T-cell (primary cell): Measurements from ENCODE around the gene SLC16A6. TPM values are rescaled to one million over a fixed set of nuclear protein-coding genes. Genes with fewer than 3 reads are reported as not detected.

Experiments used
- ATAC-seq, 4 experiments: fragments of 200-7000 bp in 3 of 4; fragments of 150-1000 bp in 1 of 4; cut with Tn5 transposase; replicated peaks in 1 of 4; 1 replicate in 3 of 4; 2 replicates in 1 of 4; pipeline ENCODE4 v1.10.0; 2021; ENCODE audit warnings: moderate library complexity in 3 of 4, mild to moderate bottlenecking in 2 of 4, moderate number of reproducible peaks in 1 of 4
- CTCF ChIA-PET, 2 donors: fragments of 300-600 bp; sonication (Branson Sonifier 250); formaldehyde crosslinking; loops; one replicate each; lab custom pipeline; 2022; ENCODE audit warnings: antibody characterized with exemption in 2 of 2; lab: Charles Lee
- POLR2A ChIA-PET, 2 donors: fragments of 300-600 bp; sonication (Branson Sonifier 250); formaldehyde crosslinking; loops; one replicate each; lab custom pipeline; 2022; ENCODE audit warnings: antibody characterized with exemption in 2 of 2; lab: Charles Lee
- DNase-seq, 35 experiments: peaks; one replicate each; pipeline versions ENCODE4 v3.0.0 to v3.0.0-alpha.2; 2013 to 2023
- H3K27ac ChIP-seq: one replicate; pipeline ENCODE4 v1.5.1; 2013; ENCODE audit warnings: low read length
- H3K27me3 ChIP-seq, 2 experiments: replicated peaks in 1 of 2; 1 replicate in 1 of 2; 2 replicates in 1 of 2; pipeline versions ENCODE4 v1.6.1 to v1.7.0; 2013; ENCODE audit warnings: low read length in 1 of 2, mixed read lengths in 1 of 2; ENCODE audit not compliant: control insufficient read depth in 2 of 2, insufficient read depth in 2 of 2; ENCODE audit errors: extremely low read depth in 1 of 2
- H3K36me3 ChIP-seq, 2 donors: 1 replicate in 1 of 2; 2 replicates in 1 of 2; pipeline versions ENCODE4 v1.6.1 to v1.7.0; 2013; ENCODE audit warnings: low read length in 1 of 2; ENCODE audit not compliant: control insufficient read depth in 2 of 2, insufficient read depth in 1 of 2; ENCODE audit errors: extremely low read depth in 1 of 2
- H3K4me1 ChIP-seq, 2 experiments: 1 replicate in 1 of 2; 2 replicates in 1 of 2; pipeline versions ENCODE4 v1.6.1 to v1.7.0; 2013; ENCODE audit warnings: low read length in 2 of 2, mixed read lengths in 1 of 2; ENCODE audit not compliant: insufficient read depth in 2 of 2, control insufficient read depth in 1 of 2; ENCODE audit errors: extremely low read depth in 1 of 2
- H3K4me3 ChIP-seq, 2 donors: 1 replicate in 1 of 2; 2 replicates in 1 of 2; pipeline versions ENCODE4 v1.5.1 to v1.7.0; 2013; ENCODE audit warnings: mild to moderate bottlenecking in 2 of 2, low read length in 1 of 2, moderate library complexity in 1 of 2; ENCODE audit not compliant: control insufficient read depth in 1 of 2; ENCODE audit errors: extremely low read depth in 1 of 2
- H3K9me3 ChIP-seq: 2 replicates; pipeline ENCODE4 v1.7.0; 2013
- H3K27ac Mint-ChIP-seq, 2 donors: one replicate each; pipeline ENCODE4 v1.8.0; 2020 to 2021; ENCODE audit warnings: mild to moderate bottlenecking in 2 of 2, mixed read lengths in 2 of 2
- H3K27me3 Mint-ChIP-seq, 2 donors: one replicate each; pipeline ENCODE4 v1.8.0; 2021 to 2022; ENCODE audit warnings: mixed read lengths in 2 of 2
- H3K36me3 Mint-ChIP-seq: one replicate; pipeline ENCODE4 v1.8.0; 2021; ENCODE audit warnings: mixed read lengths
- H3K4me1 Mint-ChIP-seq, 3 donors: one replicate each; pipeline ENCODE4 v1.8.0; 2020 to 2022; ENCODE audit warnings: mixed read lengths in 3 of 3, mild to moderate bottlenecking in 1 of 3
- H3K4me3 Mint-ChIP-seq, 3 donors: one replicate each; pipeline ENCODE4 v1.8.0; 2020 to 2022; ENCODE audit warnings: mild to moderate bottlenecking in 3 of 3, mixed read lengths in 3 of 3, moderate library complexity in 3 of 3
- H3K9me3 Mint-ChIP-seq, 3 donors: one replicate each; pipeline ENCODE4 v1.8.0; 2020 to 2022; ENCODE audit warnings: mixed read lengths in 3 of 3
- whole genome bisulfite sequencing: methylation state at CpG from one replicate; pipeline ENCODE4 v1.1.5; 2013; ENCODE audit warnings: missing lambda C conversion rate; ENCODE audit not compliant: insufficient coverage; 5-methylcytosine and 5-hydroxymethylcytosine counted together
- total RNA-seq, 35 experiments: library from RNA in 6 of 35; stranded (reverse) in 6 of 35; fragments of 120-200 nt in 1 of 35; gene quantifications; one replicate each; pipeline versions ENCODE4 v1.2.1 to v1.2.4 and lab custom pipeline; 2013 to 2026

Gene SLC16A6
- total RNA-seq, 5 donors from 2014 or later (not counting 1 experiment from before 2014, with no cell fraction given) = 4.4 to 10.5 (median 7.0) TPM

DNA sequence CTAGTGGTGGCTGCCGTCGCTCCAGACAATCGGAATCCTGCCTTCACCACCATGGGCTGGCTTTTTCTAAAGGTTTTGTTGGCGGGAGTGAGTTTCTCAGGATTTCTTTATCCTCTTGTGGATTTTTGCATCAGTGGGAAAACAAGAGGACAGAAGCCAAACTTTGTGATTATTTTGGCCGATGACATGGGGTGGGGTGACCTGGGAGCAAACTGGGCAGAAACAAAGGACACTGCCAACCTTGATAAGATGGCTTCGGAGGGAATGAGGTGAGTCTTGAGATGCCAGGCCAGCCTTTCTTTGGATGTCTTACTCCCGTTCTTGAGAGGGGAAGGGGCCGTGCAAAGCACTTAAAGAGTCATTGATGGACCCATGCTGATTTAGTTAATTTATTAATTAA, 16.5 kb upstream of the SLC16A6 start:
- WGBS = 88% methylated on average over 3 of the region's 8 CpGs
- ChIA-PET POLR2A (no interaction called here), CTCF (no interaction called here)
- no peak overlapping the region for H3K4me3 ChIP-seq
- no peak overlapping the region for H3K27ac Mint-ChIP-seq
- no peak overlapping the region for H3K27ac ChIP-seq
- ATAC-seq (no peak), DNase-seq (no peak)
- H3K27me3 Mint-ChIP-seq = no peaks in the 10 kb centered on the region
- peaks cover 41 to 50% (median 46%) of the 10 kb centered on the region in 3 donors for H3K4me1 Mint-ChIP-seq
- no peaks in the 10 kb centered on the region for H3K27me3 ChIP-seq
- peak overlapping the region in 1 of 3 donors; percentile 12 for H3K4me3 Mint-ChIP-seq
- H3K4me1 ChIP-seq = peaks cover 6 to 31% of the 10 kb centered on the region in 2 experiments
- peaks cover 14% of the 10 kb centered on the region for H3K36me3 Mint-ChIP-seq
- H3K9me3 ChIP-seq = no peaks in the 10 kb centered on the region
- H3K9me3 Mint-ChIP-seq = no peaks in the 10 kb centered on the region
- peaks cover 0 to 2% of the 10 kb centered on the region in 2 donors for H3K36me3 ChIP-seq

- no peaks in the 10 kb centered on the region for H3K27me3 Mint-ChIP-seq
- H3K4me1 ChIP-seq = peaks cover 6 to 29% of the 10 kb centered on the region in 2 experiments
- POLR2A ChIA-PET = no interaction called here
- H3K4me3 Mint-ChIP-seq = no peak overlapping the region
- H3K36me3 Mint-ChIP-seq = peaks cover 14% of the 10 kb centered on the region
- H3K36me3 ChIP-seq = peaks cover 0 to 2% of the 10 kb centered on the region in 2 donors
- H3K9me3 ChIP-seq = no peaks in the 10 kb centered on the region
- H3K9me3 Mint-ChIP-seq = no peaks in the 10 kb centered on the region
- H3K4me1 Mint-ChIP-seq = peaks cover 43 to 50% (median 43%) of the 10 kb centered on the region in 3 donors
- no peak overlapping the region for H3K27ac ChIP-seq
- WGBS = 98% methylated on average over 5 of the region's 6 CpGs
- no peak overlapping the region for H3K27ac Mint-ChIP-seq
- no peak overlapping the region for H3K4me3 ChIP-seq
- CTCF ChIA-PET = no interaction called here
- no peaks in the 10 kb centered on the region for H3K27me3 ChIP-seq
- DNase-seq (no peak), ATAC-seq (no peak)
These were observed 15.9 kb upstream of the SLC16A6 start for GRCh38 chr17:68306819-68307218.

DNA sequence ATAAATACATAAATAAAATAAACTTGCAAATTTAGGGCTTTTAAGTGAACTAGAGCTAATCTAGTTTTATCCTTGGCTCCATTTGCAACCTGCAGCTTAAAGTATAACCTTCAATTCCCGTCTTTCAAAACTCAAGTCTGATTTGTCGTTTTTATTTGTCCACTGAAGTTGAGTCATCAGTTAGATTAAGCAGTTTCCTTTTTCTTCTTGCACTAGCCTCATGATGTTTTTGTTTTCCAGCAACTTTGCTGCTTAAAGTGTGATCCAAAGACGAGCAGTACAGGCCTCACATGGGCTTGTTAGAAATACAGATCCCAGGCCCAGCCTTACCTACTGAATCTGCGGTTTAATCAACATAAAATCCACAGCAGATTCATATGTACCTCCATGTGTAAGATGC, 14.2 kb upstream of the SLC16A6 start:
- H3K4me1 ChIP-seq = peaks cover 2 to 15% of the 10 kb centered on the region in 2 experiments
- H3K27me3 ChIP-seq = no peaks in the 10 kb centered on the region
- H3K9me3 ChIP-seq = no peaks in the 10 kb centered on the region
- no peak overlapping the region for H3K4me3 ChIP-seq
- no peak for DNase-seq
- CTCF ChIA-PET = no interaction called here
- H3K27ac ChIP-seq = no peak overlapping the region
- no peaks in the 10 kb centered on the region for H3K27me3 Mint-ChIP-seq
- H3K27ac Mint-ChIP-seq = peak overlapping the region in 1 of 2 donors; percentile 4
- peaks cover 14% of the 10 kb centered on the region for H3K36me3 Mint-ChIP-seq
- peaks cover 34 to 41% (median 35%) of the 10 kb centered on the region in 3 donors for H3K4me1 Mint-ChIP-seq
- no peak overlapping the region for H3K4me3 Mint-ChIP-seq
- WGBS = no CpG with 5 or more reads among the region's 4 CpGs
- ATAC-seq = no peak
- H3K36me3 ChIP-seq = peaks cover 0 to 2% of the 10 kb centered on the region in 2 donors
- POLR2A ChIA-PET = no interaction called here
- no peaks in the 10 kb centered on the region for H3K9me3 Mint-ChIP-seq

DNA sequence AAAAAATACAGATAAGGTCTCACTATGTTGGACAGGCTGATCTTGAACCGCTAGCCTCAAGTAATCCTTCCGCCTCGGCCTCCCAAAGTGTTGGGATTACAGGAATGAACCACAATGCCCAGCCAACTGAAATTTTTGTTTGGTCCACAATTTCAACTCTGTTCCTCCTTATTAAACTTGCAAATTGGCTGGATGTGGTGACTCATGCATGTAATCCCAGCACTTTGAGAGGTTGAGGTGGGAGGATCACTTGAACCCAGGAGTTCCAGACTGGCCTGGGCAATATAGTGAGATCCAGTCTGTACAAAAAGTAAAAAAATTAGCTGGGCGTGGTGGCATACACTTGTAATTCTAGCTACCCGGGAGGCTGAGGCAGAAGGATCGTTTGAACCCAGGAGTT, 13.8 kb upstream of the SLC16A6 start:
- H3K4me1 Mint-ChIP-seq = peaks cover 32 to 40% (median 33%) of the 10 kb centered on the region in 3 donors
- Histone ChIP-seq H3K4me1 (peaks cover 2 to 11% of the 10 kb centered on the region in 2 experiments), H3K4me3 (no peak overlapping the region), H3K36me3 (peaks cover 0 to 2% of the 10 kb centered on the region in 2 donors), H3K27me3 (no peaks in the 10 kb centered on the region), H3K27ac (no peak overlapping the region), H3K9me3 (no peaks in the 10 kb centered on the region)
- WGBS = 100% methylated on average over 3 of the region's 6 CpGs
- H3K36me3 Mint-ChIP-seq = peaks cover 14% of the 10 kb centered on the region
- H3K4me3 Mint-ChIP-seq = no peak overlapping the region
- H3K9me3 Mint-ChIP-seq = no peaks in the 10 kb centered on the region
- POLR2A ChIA-PET = no interaction called here
- CTCF ChIA-PET = no interaction called here
- no peaks in the 10 kb centered on the region for H3K27me3 Mint-ChIP-seq
- H3K27ac Mint-ChIP-seq = no peak overlapping the region
- DNase-seq = no peak
- ATAC-seq = no peak

DNA sequence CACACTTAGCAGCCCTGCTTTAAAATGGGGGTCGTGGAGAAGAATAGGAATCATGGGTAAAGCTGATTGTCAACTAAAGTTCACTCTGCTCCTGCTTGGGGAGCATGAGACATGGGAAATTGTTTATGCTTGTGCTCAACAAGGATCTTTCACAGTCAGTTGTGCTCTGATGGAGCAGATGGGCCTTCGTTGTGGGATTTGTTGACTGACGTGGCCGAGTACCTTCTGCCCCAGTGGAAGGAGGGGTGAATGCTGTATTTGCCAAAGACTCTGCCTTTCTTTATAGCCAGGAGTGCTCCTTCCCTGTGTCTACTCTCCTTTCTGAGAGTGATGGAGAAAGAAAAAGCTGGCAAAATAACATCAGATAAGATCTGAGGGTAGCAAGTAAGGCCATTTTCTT, 11.7 kb upstream of the SLC16A6 start:
- Histone ChIP-seq H3K27me3 (no peaks in the 10 kb centered on the region), H3K9me3 (no peaks in the 10 kb centered on the region), H3K4me1 (peaks cover 9 to 18% of the 10 kb centered on the region in 2 experiments), H3K36me3 (no peaks in the 10 kb centered on the region), H3K4me3 (no peak overlapping the region), H3K27ac (no peak overlapping the region)
- H3K27me3 Mint-ChIP-seq = no peaks in the 10 kb centered on the region
- 100% methylated on average over 2 of the region's 4 CpGs for WGBS
- ATAC-seq (no peak), DNase-seq (no peak)
- no peaks in the 10 kb centered on the region for H3K9me3 Mint-ChIP-seq
- H3K4me3 Mint-ChIP-seq = no peak overlapping the region
- ChIA-PET POLR2A (no interaction called here), CTCF (no interaction called here)
- peak overlapping the region in 1 of 2 donors; percentile 75 for H3K27ac Mint-ChIP-seq
- H3K36me3 Mint-ChIP-seq = peaks cover 8% of the 10 kb centered on the region
- H3K4me1 Mint-ChIP-seq = peaks cover 37 to 48% (median 44%) of the 10 kb centered on the region in 3 donors

DNA sequence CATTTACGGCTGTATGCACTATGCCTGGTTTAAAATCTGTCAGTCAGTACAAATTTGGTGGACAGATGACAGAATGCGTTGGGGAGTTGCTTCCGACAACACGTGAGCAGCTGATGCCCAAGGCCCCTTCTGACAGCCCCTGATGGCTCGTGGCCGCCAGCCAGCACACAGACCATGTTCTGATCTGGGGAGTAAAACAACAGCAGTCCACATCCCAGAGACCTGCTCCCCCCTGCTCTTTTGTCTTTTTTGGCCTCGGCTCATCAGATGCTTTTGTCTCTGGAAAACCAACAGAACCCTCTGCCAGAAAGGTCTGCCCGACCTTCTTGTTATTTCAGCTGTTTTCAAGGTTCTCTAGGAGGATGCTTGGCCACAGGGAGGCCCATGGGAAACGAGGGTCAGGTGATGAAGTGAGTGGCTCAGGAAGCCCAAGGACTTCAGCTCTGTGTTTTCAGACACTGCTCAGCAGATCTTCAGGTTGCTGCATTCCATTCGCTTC, 11.2 kb upstream of the SLC16A6 start:
- DNase-seq (no peak), ATAC-seq (no peak)
- ChIA-PET POLR2A (no interaction called here), CTCF (no interaction called here)
- WGBS = 98% methylated on average over 8 of the region's 10 CpGs
- no peak overlapping the region for H3K4me3 ChIP-seq
- H3K4me1 ChIP-seq = peaks cover 13 to 19% of the 10 kb centered on the region in 2 experiments
- Mint-ChIP-seq H3K27ac (peak overlapping the region in 1 of 2 donors; percentile 75), H3K4me3 (no peak overlapping the region), H3K4me1 (peaks cover 37 to 48% (median 44%) of the 10 kb centered on the region in 3 donors), H3K27me3 (no peaks in the 10 kb centered on the region), H3K36me3 (peaks cover 3% of the 10 kb centered on the region), H3K9me3 (no peaks in the 10 kb centered on the region)
- H3K27ac ChIP-seq = no peak overlapping the region
- H3K27me3 ChIP-seq = no peaks in the 10 kb centered on the region
- no peaks in the 10 kb centered on the region for H3K9me3 ChIP-seq
- no peaks in the 10 kb centered on the region for H3K36me3 ChIP-seq
